CD4-positive, alpha-beta T cell treated with Interleukin-15 for 4 hours (primary cell): ENCODE results near the gene UGT2A3.

Experiments
- DNase-seq: peaks from one replicate; pipeline ENCODE4 v3.0.0-alpha.2; 2020; ENCODE audit warnings: low spot score

Gene UGT2A3

GRCh38 chr4:68912807-68913206, 38.8 kb downstream of the UGT2A3 start:
- DNase-seq: no peak

- no peak for DNase-seq
Measured at GRCh38 chr4:68909385-68909784, 42.2 kb downstream of the UGT2A3 start.

GRCh38 chr4:68907788-68908700, 43.6 kb downstream of the UGT2A3 start:
- DNase-seq: no peak

GRCh38 chr4:68907245-68907644, 44.4 kb downstream of the UGT2A3 start:
- no peak for DNase-seq

GRCh38 chr4:68906780-68907137, 44.8 kb downstream of the UGT2A3 start:
- DNase-seq: no peak

GRCh38 chr4:68905939-68906779, 45.4 kb downstream of the UGT2A3 start:
- DNase-seq: no peak

- DNase-seq: no peak
Measured at GRCh38 chr4:68905598-68905938, 46.0 kb downstream of the UGT2A3 start.

GRCh38 chr4:68904786-68905185, 46.8 kb downstream of the UGT2A3 start:
- no peak for DNase-seq

- no peak for DNase-seq
Measured at GRCh38 chr4:68896749-68897148, 54.9 kb downstream of the UGT2A3 start.

GRCh38 chr4:68895561-68896198, 55.9 kb downstream of the UGT2A3 start:
- no peak for DNase-seq

GRCh38 chr4:68892861-68893260, 58.7 kb downstream of the UGT2A3 start:
- no peak for DNase-seq

GRCh38 chr4:68891678-68892077, 59.9 kb downstream of the UGT2A3 start:
- no peak for DNase-seq

- DNase-seq: no peak
Measured at GRCh38 chr4:68885545-68885944, 66.1 kb downstream of the UGT2A3 start.

- DNase-seq: no peak
Measured at GRCh38 chr4:68883870-68884269, 67.7 kb downstream of the UGT2A3 start.
